DMS 273 (cell line): ENCODE measurements around the gene SEMA3D.

Experiments
- DNase-seq: peaks from one replicate; lab custom pipeline; 2025; ENCODE audit not compliant: unreplicated experiment; lab: John Stamatoyannopoulos, UW

The SEMA3D gene

GRCh38 chr7:85186521-85187241, at the start of gene SEMA3D:
Gene SEMA3D, minus strand, starts transcription at chr7:85187056. Its CDS starts 65,165 bp downstream, at chr7:85121891.
- DNase-seq: peak; percentile 93

- no peak for DNase-seq
Observed at GRCh38 chr7:85234730-85235129, 47.9 kb upstream of the SEMA3D start.

GRCh38 chr7:85232068-85232467, 45.2 kb upstream of the SEMA3D start:
- no peak for DNase-seq

GRCh38 chr7:85230623-85231022, 43.8 kb upstream of the SEMA3D start:
- DNase-seq: no peak

- no peak for DNase-seq
Observed at GRCh38 chr7:85229544-85229943, 42.7 kb upstream of the SEMA3D start.

GRCh38 chr7:85226361-85227085, 39.7 kb upstream of the SEMA3D start:
- DNase-seq: no peak

GRCh38 chr7:85224171-85224570, 37.3 kb upstream of the SEMA3D start:
- no peak for DNase-seq

- no peak for DNase-seq
Observed at GRCh38 chr7:85222522-85222921, 35.7 kb upstream of the SEMA3D start.

GRCh38 chr7:85221796-85222195, 34.9 kb upstream of the SEMA3D start:
- no peak for DNase-seq

- no peak for DNase-seq
Observed at GRCh38 chr7:85220651-85221050, 33.8 kb upstream of the SEMA3D start.

GRCh38 chr7:85220023-85220422, 33.2 kb upstream of the SEMA3D start:
- DNase-seq: no peak

- DNase-seq: no peak
Observed at GRCh38 chr7:85217085-85217484, 30.2 kb upstream of the SEMA3D start.

- no peak for DNase-seq
Observed at GRCh38 chr7:85215098-85215497, 28.2 kb upstream of the SEMA3D start.

- DNase-seq: no peak
Observed at GRCh38 chr7:85213500-85213899, 26.6 kb upstream of the SEMA3D start.

GRCh38 chr7:85205754-85206153, 18.9 kb upstream of the SEMA3D start:
- DNase-seq: no peak

- DNase-seq: no peak
Observed at GRCh38 chr7:85204496-85204895, 17.6 kb upstream of the SEMA3D start.

GRCh38 chr7:85204061-85204460, 17.2 kb upstream of the SEMA3D start:
- DNase-seq: no peak

GRCh38 chr7:85201209-85201608, 14.4 kb upstream of the SEMA3D start:
- no peak for DNase-seq

GRCh38 chr7:85196696-85197095, 9.8 kb upstream of the SEMA3D start:
- DNase-seq: no peak

GRCh38 chr7:85191383-85191782, 4.5 kb upstream of the SEMA3D start:
- DNase-seq: peak; percentile 28

- DNase-seq: peak; percentile 63
Observed at GRCh38 chr7:85186083-85186520, 754 bp downstream of the SEMA3D start.

- peak; percentile 47 for DNase-seq
Observed at GRCh38 chr7:85185424-85186082, 1.3 kb downstream of the SEMA3D start.
